Measurements from ENCODE around the gene CLPSL1.

CLPSL1 gene

DNA sequence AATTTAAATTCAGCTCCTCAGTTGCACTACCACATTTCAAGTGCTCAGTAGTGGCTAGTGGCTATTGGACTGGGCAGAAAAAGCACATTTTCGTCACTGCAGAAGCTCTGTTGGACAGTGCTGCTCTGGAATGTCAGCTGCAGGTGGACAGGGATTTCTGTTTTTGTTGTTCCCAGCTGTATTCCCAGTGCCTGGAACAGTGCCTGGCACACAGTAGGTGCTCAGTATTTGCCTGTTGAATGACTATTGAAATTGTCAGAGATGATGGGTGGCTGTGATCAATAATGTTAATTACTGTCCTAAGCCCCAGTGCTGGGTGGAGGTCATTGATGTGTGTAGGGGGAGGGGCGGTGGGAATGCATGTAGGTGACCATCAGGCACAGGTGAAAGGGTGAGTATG is 5.5 kb downstream of the CLPSL1 start:
- no peaks in the 10 kb centered on the region for H3K4me1 Mint-ChIP-seq
- no peaks in the 10 kb centered on the region for H3K9me3 Mint-ChIP-seq
- TF ChIP-seq, protein P1, sequence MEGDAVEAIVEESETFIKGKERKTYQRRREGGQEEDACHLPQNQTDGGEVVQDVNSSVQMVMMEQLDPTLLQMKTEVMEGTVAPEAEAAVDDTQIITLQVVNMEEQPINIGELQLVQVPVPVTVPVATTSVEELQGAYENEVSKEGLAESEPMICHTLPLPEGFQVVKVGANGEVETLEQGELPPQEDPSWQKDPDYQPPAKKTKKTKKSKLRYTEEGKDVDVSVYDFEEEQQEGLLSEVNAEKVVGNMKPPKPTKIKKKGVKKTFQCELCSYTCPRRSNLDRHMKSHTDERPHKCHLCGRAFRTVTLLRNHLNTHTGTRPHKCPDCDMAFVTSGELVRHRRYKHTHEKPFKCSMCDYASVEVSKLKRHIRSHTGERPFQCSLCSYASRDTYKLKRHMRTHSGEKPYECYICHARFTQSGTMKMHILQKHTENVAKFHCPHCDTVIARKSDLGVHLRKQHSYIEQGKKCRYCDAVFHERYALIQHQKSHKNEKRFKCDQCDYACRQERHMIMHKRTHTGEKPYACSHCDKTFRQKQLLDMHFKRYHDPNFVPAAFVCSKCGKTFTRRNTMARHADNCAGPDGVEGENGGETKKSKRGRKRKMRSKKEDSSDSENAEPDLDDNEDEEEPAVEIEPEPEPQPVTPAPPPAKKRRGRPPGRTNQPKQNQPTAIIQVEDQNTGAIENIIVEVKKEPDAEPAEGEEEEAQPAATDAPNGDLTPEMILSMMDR (IDR thresholded peaks at IDR 0.05; ENCODE audit: unreplicated experiment in 3 of 3), result no peak
- H3K36me3 Mint-ChIP-seq (ENCODE audit: low read depth), result no peaks in the 10 kb centered on the region
- H3K27me3 Mint-ChIP-seq (ENCODE audit: low read depth), result peaks cover 51% of the 10 kb centered on the region
- H3K27ac Mint-ChIP-seq, result no peak overlapping the region
- no peak overlapping the region for H3K4me3 Mint-ChIP-seq

DNA sequence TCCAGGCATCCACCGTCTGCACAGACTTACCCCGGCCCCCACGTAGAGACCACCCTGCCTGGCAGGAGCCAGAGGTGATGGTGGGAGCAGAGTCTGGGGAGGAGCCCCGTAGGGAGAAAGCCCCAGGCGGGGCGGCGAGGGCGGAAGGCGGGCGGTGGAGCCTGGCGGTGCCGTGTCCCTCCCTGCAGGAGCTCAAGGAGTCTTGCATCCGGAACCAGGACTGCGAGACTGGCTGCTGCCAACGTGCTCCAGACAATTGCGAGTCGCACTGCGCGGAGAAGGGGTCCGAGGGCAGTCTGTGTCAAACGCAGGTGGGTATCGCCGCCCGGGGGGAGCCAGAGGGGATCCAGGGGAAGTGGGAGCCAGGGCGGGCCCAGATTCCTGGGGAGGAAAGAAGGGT is 6.0 kb downstream of the CLPSL1 start:
- TF ChIP-seq, protein P1 (IDR thresholded peaks at IDR 0.05; ENCODE audit: unreplicated experiment in 3 of 3), result no peak
- peaks cover 50% of the 10 kb centered on the region for H3K27me3 Mint-ChIP-seq (ENCODE audit: low read depth)
- no peaks in the 10 kb centered on the region for H3K4me1 Mint-ChIP-seq
- no peak overlapping the region for H3K27ac Mint-ChIP-seq
- no peaks in the 10 kb centered on the region for H3K36me3 Mint-ChIP-seq (ENCODE audit: low read depth)
- no peaks in the 10 kb centered on the region for H3K9me3 Mint-ChIP-seq
- H3K4me3 Mint-ChIP-seq, result no peak overlapping the region

DNA sequence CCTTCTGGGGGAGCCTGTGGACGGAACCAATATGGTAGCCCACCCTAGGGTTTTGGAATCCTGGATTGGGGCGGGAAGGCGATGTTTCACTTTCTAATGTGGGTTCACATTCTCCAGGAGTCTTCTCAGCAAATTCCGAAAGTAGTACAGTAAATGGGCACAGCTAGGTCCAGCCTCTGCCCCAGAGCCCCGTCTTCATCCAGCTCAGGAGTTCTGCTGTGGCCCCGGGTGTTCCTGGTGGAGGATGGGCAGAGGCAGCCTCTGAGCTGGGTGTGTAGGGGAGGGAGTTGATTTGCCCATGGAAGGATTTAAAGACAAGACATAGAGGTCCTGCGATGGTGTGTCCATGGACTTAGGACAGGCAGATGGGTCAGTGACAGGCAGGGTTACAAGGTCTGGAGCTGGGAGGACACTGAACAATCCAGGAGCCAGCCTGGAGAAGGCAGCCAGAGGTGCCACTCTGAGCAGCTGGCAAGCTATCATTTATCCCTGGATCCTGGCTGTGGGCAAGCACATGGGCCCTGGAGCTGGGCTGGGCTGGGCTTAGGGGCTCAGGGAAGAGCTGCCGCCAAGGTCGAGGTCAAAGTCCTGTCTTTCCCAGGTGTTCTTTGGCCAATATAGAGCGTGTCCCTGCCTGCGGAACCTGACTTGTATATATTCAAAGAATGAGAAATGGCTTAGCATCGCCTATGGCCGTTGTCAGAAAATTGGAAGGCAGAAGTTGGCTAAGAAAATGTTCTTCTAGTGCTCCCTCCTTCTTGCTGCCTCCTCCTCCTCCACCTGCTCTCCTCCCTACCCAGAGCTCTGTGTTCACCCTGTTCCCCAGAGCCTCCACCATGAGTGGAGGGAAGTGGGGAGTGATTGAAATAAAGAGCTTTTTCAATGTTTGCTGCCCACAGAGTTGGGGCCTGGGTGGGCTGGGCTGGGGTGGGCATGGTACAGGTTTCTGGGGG is 6.7 kb downstream of the CLPSL1 start:
- H3K27ac Mint-ChIP-seq, result no peak overlapping the region
- no peaks in the 10 kb centered on the region for H3K9me3 Mint-ChIP-seq
- H3K4me3 Mint-ChIP-seq, result no peak overlapping the region
- no peaks in the 10 kb centered on the region for H3K36me3 Mint-ChIP-seq (ENCODE audit: low read depth)
- H3K4me1 Mint-ChIP-seq, result no peaks in the 10 kb centered on the region
- H3K27me3 Mint-ChIP-seq (ENCODE audit: low read depth), result peaks cover 53% of the 10 kb centered on the region
- TF ChIP-seq, protein P1 (IDR thresholded peaks at IDR 0.05; ENCODE audit: unreplicated experiment in 3 of 3), result no peak

DNA sequence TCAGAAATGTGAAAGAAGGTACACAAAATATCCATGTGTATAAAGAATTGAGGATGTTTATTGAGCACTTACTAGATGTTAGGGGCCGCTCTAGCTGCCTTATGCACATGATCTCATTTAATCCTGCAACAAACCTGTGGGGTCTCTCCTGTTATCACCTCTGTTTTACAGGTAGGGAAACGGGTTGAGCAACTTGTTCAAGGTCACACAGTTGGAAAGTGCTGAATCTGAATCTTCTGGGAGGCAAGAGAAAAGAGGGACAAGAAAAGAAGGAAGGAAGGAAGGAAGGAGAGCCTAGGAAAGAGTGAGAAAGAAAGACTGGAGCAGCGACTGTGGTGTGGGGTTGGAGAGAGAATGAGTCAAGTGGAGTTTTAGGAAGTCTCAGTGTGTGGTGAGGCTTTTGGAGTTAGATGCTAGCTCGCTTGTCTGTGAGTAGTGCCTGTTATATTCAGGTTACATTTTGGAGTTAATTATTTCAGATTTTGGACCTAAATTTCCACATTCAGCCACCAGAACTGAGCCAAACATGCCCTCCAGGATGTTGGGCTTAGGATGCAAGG is 7.7 kb downstream of the CLPSL1 start:
- H3K4me3 Mint-ChIP-seq, result no peak overlapping the region
- H3K9me3 Mint-ChIP-seq, result no peaks in the 10 kb centered on the region
- H3K4me1 Mint-ChIP-seq, result no peaks in the 10 kb centered on the region
- H3K27ac Mint-ChIP-seq, result no peak overlapping the region
- H3K27me3 Mint-ChIP-seq (ENCODE audit: low read depth), result peaks cover 59% of the 10 kb centered on the region
- TF ChIP-seq, protein P1 (IDR thresholded peaks at IDR 0.05; ENCODE audit: unreplicated experiment in 3 of 3), result no peak
- H3K36me3 Mint-ChIP-seq (ENCODE audit: low read depth), result no peaks in the 10 kb centered on the region

DNA sequence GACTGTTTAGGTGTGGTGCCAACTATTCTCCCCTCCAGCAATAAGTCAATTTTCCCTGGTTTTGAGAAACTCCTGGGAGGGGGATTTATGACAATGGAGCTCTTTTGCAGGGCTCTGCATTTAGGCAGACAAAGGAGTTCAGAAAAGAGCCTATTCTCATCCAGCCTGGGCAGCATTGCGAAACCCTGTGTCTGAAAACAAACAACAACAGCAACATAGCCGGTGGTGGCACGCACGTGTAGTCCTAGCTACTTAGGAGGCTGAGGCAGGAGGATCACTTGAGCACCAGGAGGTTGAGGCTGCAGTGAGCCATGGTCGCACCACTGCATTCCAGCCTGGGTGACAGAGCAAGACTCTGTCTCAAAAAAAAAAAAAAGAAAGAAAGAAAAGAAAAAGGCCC is 9.9 kb downstream of the CLPSL1 start:
- H3K27me3 Mint-ChIP-seq (ENCODE audit: low read depth), result peaks cover 65% of the 10 kb centered on the region
- TF ChIP-seq, protein P1 (IDR thresholded peaks at IDR 0.05; ENCODE audit: unreplicated experiment in 3 of 3), result no peak
- no peak overlapping the region for H3K4me3 Mint-ChIP-seq
- H3K9me3 Mint-ChIP-seq, result no peaks in the 10 kb centered on the region
- no peak overlapping the region for H3K27ac Mint-ChIP-seq
- no peaks in the 10 kb centered on the region for H3K36me3 Mint-ChIP-seq (ENCODE audit: low read depth)
- no peaks in the 10 kb centered on the region for H3K4me1 Mint-ChIP-seq

Data from nephron (organoid).